ENCODE results near the gene DHRS7C.

DNA sequence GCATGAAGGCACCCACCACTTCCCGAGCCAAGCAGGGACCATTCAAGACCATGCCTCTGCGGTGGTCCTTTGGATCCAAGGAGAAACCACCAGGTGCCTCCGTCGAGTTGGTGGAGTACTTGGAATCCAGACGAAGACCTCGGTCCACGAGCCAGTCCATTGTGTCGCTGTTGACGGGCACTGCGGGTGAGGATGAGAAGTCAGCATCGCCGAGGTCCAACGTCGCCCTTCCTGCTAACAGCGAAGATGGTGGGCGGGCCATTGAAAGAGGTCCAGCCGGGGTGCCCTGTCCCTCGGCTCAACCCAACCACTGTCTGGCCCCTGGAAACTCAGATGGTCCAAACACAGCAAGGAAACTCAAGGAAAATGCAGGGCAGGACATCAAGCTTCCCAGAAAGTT, 63.4 kb downstream of the DHRS7C start:
- TF ChIP-seq, protein P1, sequence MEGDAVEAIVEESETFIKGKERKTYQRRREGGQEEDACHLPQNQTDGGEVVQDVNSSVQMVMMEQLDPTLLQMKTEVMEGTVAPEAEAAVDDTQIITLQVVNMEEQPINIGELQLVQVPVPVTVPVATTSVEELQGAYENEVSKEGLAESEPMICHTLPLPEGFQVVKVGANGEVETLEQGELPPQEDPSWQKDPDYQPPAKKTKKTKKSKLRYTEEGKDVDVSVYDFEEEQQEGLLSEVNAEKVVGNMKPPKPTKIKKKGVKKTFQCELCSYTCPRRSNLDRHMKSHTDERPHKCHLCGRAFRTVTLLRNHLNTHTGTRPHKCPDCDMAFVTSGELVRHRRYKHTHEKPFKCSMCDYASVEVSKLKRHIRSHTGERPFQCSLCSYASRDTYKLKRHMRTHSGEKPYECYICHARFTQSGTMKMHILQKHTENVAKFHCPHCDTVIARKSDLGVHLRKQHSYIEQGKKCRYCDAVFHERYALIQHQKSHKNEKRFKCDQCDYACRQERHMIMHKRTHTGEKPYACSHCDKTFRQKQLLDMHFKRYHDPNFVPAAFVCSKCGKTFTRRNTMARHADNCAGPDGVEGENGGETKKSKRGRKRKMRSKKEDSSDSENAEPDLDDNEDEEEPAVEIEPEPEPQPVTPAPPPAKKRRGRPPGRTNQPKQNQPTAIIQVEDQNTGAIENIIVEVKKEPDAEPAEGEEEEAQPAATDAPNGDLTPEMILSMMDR (IDR thresholded peaks at IDR 0.05) = no peak
- no peak for TF ChIP-seq POLR2A (IDR thresholded peaks at IDR 0.05)
